Ovary (tissue), 3 donors: ENCODE results near the gene ADAMTS20.

Experiments
- POLR2A ChIP-seq: fragments of 450-650 bp; IDR thresholded peaks from one replicate; pipeline ENCODE4 v1.6.1; 2017; ENCODE audit warnings: antibody characterized with exemption, mild to moderate bottlenecking, moderate library complexity
- TF ChIP-seq, protein P1 (sequence below), 3 donors: fragments of 450-650 bp in 2 of 3; fragments of 200-600 bp in 1 of 3; IDR thresholded peaks; one replicate each; pipeline versions ENCODE4 v1.5.1 to v1.8.0; 2016 to 2022; ENCODE audit warnings: antibody characterized with exemption in 3 of 3, mild to moderate bottlenecking in 1 of 3
- donor health status: DM: no; HTN: no; CAD: no.

DNA sequence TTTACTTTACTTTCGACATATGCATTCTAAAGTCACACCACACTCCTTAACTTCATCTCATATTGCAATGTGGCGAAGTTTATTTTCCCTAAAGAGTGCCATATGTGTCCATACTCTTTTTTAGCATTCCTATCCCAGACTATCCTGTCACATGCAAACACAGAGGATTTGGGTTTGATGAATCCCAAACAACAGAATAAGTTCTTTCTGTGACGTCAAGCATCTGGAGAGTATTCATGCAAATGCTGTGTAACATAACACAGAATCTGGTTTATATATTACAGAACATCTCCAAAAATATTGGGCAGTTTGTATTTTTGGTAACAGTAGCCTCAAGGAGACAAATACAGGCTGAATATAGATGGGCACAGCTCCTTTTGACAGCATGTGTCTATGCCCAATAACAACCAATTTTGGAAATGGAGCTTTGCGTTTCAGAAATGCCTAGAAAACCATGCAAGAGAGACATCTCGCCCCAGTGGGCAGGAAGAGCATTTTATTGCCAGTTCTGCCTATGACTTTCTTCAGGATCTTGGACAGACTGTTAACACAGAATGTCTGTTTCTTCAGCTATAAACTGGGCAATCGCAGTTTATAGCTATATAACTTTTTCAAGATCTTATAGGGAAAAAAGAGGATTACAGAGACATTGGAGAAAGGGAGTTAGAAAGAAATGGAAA lies 190.8 kb downstream of the ADAMTS20 start:
- TF ChIP-seq, protein P1, sequence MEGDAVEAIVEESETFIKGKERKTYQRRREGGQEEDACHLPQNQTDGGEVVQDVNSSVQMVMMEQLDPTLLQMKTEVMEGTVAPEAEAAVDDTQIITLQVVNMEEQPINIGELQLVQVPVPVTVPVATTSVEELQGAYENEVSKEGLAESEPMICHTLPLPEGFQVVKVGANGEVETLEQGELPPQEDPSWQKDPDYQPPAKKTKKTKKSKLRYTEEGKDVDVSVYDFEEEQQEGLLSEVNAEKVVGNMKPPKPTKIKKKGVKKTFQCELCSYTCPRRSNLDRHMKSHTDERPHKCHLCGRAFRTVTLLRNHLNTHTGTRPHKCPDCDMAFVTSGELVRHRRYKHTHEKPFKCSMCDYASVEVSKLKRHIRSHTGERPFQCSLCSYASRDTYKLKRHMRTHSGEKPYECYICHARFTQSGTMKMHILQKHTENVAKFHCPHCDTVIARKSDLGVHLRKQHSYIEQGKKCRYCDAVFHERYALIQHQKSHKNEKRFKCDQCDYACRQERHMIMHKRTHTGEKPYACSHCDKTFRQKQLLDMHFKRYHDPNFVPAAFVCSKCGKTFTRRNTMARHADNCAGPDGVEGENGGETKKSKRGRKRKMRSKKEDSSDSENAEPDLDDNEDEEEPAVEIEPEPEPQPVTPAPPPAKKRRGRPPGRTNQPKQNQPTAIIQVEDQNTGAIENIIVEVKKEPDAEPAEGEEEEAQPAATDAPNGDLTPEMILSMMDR (IDR thresholded peaks at IDR 0.05), result no peak
- TF ChIP-seq POLR2A, result no peak
